Astrocyte of the cerebellum (primary cell): ENCODE measurements around the gene GLIS1.

Experiments
- DNase-seq: peaks from one replicate; pipeline ENCODE4 v3.0.0-alpha.2; 2011; ENCODE audit warnings: low read depth
- H3K4me3 ChIP-seq: 2 replicates; pipeline ENCODE4 v1.5.1; 2011; ENCODE audit warnings: mild to moderate bottlenecking, low read depth, low read length, moderate library complexity
- in situ Hi-C: cut with HindIII; loops from 2 replicates; pipeline ENCODE4 v1.10.0; 2017; ENCODE audit warnings: low sequenced_read_pairs
- TF ChIP-seq, protein P1 (sequence below): IDR thresholded peaks from 2 replicates; pipeline ENCODE4 v1.5.1; 2012; ENCODE audit warnings: low read length, low read depth, moderate library complexity, mild to moderate bottlenecking; ENCODE audit errors: missing control alignments

Gene GLIS1

DNA sequence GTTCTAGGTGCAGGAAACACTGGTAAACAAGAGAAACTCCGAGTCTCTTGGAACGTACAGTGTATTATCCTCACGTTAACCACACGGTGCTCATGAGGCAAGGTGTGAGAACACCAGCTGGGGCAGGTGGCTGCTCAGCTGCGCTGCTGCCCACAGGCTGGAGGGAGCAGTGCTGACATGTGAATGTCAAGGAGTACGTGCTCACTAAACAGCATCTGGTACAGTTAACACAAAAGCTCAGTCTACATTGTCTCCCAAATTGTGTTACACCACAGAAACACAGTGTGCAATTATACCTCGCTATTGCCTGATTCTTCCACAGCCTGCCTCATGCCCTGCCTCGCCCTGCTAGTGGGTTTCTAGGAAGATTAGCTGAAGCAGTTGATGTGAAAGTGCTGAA, 138.4 kb downstream of the GLIS1 start:
- TF ChIP-seq, protein P1, sequence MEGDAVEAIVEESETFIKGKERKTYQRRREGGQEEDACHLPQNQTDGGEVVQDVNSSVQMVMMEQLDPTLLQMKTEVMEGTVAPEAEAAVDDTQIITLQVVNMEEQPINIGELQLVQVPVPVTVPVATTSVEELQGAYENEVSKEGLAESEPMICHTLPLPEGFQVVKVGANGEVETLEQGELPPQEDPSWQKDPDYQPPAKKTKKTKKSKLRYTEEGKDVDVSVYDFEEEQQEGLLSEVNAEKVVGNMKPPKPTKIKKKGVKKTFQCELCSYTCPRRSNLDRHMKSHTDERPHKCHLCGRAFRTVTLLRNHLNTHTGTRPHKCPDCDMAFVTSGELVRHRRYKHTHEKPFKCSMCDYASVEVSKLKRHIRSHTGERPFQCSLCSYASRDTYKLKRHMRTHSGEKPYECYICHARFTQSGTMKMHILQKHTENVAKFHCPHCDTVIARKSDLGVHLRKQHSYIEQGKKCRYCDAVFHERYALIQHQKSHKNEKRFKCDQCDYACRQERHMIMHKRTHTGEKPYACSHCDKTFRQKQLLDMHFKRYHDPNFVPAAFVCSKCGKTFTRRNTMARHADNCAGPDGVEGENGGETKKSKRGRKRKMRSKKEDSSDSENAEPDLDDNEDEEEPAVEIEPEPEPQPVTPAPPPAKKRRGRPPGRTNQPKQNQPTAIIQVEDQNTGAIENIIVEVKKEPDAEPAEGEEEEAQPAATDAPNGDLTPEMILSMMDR = no peak
- no peak overlapping the region for H3K4me3 ChIP-seq
- DNase-seq = no peak
- in situ Hi-C loops = no loop called here

DNA sequence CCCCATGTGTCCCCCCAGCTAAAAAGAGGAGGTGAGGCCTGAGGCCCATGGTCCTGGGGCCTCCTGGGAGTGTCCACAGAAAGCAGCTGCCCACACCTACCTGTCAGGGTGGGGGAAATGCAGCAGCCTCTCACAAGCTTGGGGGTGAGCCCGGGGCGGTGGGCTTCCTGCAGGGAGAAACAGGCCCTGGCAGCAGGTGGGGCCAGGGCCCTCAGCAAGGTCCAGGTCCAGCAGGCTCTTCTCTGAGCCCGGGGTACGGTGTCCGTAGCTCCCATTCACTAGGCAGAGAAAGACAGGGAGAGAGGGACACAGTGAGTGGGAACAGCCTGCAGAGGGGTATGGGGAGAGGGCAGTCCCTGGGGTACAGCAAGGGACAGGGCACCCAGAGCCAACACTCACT, 139.0 kb downstream of the GLIS1 start:
- no peak for DNase-seq
- in situ Hi-C loops = no loop called here
- H3K4me3 ChIP-seq = no peak overlapping the region
- TF ChIP-seq, protein P1 = no peak

DNA sequence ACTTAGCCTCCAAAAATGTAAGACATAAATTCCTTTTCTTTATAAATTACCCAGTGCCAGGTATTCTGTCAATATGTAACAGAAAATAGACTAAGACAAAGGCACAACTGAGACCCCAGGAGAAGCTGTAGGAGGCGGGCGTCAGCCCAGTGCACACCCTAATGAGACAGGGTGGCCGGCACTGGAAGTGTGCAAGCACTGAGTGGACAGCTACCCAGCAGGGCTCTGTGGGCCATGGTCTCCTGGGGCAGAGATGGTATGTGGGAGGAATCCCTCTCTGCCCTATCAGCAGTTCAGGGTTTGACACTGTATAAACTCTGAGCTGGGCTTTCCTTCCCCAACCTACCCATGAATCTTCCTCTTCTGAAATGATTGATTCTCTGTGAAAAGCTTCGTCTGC, 139.5 kb downstream of the GLIS1 start:
- TF ChIP-seq, protein P1 = no peak
- in situ Hi-C loops = no loop called here
- no peak overlapping the region for H3K4me3 ChIP-seq
- no peak for DNase-seq

DNA sequence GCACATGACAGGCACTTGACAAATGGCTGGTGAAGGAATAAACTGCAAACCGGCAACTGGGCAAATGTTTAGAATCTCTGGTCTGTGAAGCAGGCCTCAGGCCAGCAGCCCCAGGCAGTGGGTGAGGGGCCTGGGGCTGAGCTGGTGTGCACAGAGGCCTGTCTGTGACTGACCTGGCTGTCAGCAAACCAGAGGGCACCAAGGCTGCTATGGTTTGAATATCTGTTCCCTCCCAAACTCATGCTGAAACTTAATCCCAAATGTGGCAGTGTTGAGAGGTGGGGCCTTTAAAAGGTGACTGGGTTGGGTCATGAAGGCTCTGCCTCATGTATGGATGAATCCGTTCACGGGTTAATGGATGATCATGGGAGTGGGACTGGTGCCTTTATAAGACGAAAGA, 140.0 kb downstream of the GLIS1 start:
- in situ Hi-C loops = no loop called here
- DNase-seq = no peak
- TF ChIP-seq, protein P1 = no peak
- no peak overlapping the region for H3K4me3 ChIP-seq

DNA sequence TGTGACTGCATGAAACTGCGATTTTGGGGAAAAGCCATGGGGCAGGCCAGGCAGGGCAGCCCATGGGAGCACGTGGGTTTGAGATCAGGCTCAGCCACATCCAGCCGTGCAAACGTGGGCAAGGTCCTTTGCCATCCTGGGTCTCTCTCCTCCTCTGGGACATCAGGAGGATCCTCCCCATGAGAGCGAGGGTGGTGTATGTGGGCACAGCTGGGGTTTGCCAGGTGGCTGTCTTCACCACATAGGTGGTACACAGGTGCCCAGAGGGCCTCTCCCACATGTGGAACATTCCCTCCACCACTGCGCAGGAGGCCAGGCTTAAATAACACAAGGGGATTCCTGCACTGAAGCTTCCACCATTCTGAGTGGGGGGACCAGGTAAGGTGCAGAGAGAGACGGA, 143.1 kb downstream of the GLIS1 start:
- no peak for DNase-seq
- in situ Hi-C loops = no loop called here
- H3K4me3 ChIP-seq = no peak overlapping the region
- TF ChIP-seq, protein P1 = no peak

DNA sequence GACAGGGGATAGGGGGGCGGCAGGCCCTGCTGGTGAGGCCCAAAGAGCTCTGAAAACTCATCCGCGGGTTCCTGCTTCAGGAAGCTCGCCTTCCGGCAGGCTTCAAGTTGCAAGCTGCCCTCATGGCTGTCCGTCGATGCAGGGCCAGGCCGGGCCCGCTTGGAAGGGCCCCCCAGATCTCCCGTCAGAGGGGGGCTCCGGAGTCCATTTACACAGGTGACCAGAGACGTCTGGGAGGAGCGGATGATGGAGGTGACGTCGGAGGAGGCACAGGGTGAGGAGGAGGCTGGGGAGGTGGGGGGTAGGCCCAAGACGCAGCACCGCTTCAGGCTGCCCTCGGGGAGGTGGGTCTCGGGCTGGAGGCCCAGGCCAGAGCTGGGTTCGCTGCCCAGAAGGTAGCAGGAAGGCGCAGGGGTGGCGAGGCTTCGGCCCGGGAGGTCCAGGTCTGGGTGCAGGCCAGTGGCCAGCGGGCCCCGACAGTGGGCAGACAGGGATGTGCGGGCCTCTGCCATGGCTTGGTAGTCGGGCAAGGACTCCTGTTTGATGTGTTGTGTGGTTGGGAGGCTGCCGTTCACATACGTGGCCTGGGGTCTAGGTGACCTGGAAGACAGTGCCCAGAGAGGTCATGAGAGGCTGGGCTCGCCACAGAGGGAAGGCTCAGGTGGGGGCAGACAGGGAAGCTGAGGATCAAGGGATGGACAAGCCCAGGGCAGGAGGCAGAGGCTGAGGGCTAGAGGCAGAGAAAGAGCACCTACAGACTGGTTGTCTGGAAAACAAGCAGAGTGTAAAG, 144.4 kb downstream of the GLIS1 start:
- TF ChIP-seq, protein P1 = no peak
- DNase-seq = no peak
- H3K4me3 ChIP-seq = no peak overlapping the region
- in situ Hi-C loops = no loop called here
